GM12878 (cell line): ENCODE measurements around the gene SLIT1. TPM values are rescaled to one million over a fixed set of nuclear protein-coding genes. Genes with fewer than 3 reads are reported as not detected.

Source experiments
- ATAC-seq: fragments of 200-7000 bp; cut with Tn5 transposase; 3 replicates; pipeline ENCODE4 v1.9.1; 2020; ENCODE audit warnings: mild to moderate bottlenecking, moderate library complexity
- BruUV-seq: library from RNA; stranded (reverse); fragments of 400-500 nt; replicated peaks from 2 replicates; lab custom pipeline; 2021; lab: Mats Ljungman, UMichigan
- CTCF ChIA-PET: fragments of 300-600 bp; sonication (Branson Sonifier 250); formaldehyde crosslinking; extraction: SDS; loops from one replicate; lab custom pipeline; 2021; ENCODE audit warnings: inconsistent platforms; lab: Yijun Ruan, JAX
- POLR2A ChIA-PET: fragments of 350-600 bp; formaldehyde crosslinking; extraction: SDS; loops from one replicate; lab custom pipeline; 2021; ENCODE audit warnings: inconsistent platforms; lab: Charles Lee
- RAD21 ChIA-PET: fragments of 300-600 bp; sonication (Branson Sonifier 250); formaldehyde crosslinking; loops from one replicate; lab custom pipeline; 2023; ENCODE audit warnings: antibody characterized with exemption; ENCODE audit not compliant: unreplicated experiment; lab: Charles Lee
- SMC1A ChIA-PET: fragments of 300-600 bp; sonication (Branson Sonifier 250); formaldehyde crosslinking; loops from one replicate; lab custom pipeline; 2023; ENCODE audit not compliant: unreplicated experiment, uncharacterized antibody; lab: Charles Lee
- DNase-seq: peaks from one replicate; pipeline ENCODE4 v3.0.0-alpha.2; 2011; ENCODE audit warnings: low read depth, low spot score
- FAIRE-seq: peaks from 3 replicates; lab custom pipeline; 2011; peaks lifted over from hg19 to GRCh38; lab: Jason Lieb, UNC
- H2AFZ ChIP-seq: 2 replicates; pipeline ENCODE4 v1.6.0; 2011; ENCODE audit warnings: low read depth, low read length, control low read depth; ENCODE audit not compliant: control insufficient read depth
- H3K27ac ChIP-seq: 2 replicates; pipeline ENCODE4 v1.5.1; 2011; ENCODE audit warnings: control low read depth; ENCODE audit not compliant: control insufficient read depth, insufficient read depth
- H3K27me3 ChIP-seq, 2 experiments: replicated peaks in 1 of 2; 2 replicates each; pipeline versions ENCODE4 v1.6.0 to v1.6.1; 2011; ENCODE audit warnings: low read length in 1 of 2; ENCODE audit not compliant: control insufficient read depth in 2 of 2, insufficient read depth in 2 of 2
- H3K36me3 ChIP-seq, 2 experiments: 2 replicates each; pipeline ENCODE4 v1.5.1; 2011; ENCODE audit warnings: low read length in 1 of 2; ENCODE audit not compliant: control insufficient read depth in 2 of 2, insufficient read depth in 2 of 2
- H3K4me1 ChIP-seq: 2 replicates; pipeline ENCODE4 v1.6.1; 2011; ENCODE audit warnings: mild to moderate bottlenecking, low read length, moderate library complexity, mixed read lengths; ENCODE audit not compliant: control insufficient read depth, insufficient read depth
- H3K4me2 ChIP-seq: 2 replicates; pipeline ENCODE4 v1.6.0; 2011; ENCODE audit warnings: control low read depth; ENCODE audit not compliant: control insufficient read depth, insufficient read depth
- H3K4me3 ChIP-seq: fragments of 200-600 bp; sonication (generic); 2 replicates; pipeline ENCODE4 v1.5.1; 2016
- H3K79me2 ChIP-seq: 2 replicates; pipeline ENCODE4 v1.6.0; 2011; ENCODE audit warnings: low read length; ENCODE audit not compliant: control insufficient read depth, insufficient read depth
- H3K9ac ChIP-seq: 2 replicates; pipeline ENCODE4 v1.8.0; 2011; ENCODE audit warnings: low read length, control low read depth, mixed read lengths; ENCODE audit not compliant: control insufficient read depth, insufficient read depth
- H3K9me3 ChIP-seq: replicated peaks from 3 replicates; pipeline ENCODE4 v1.5.1; 2011; ENCODE audit warnings: mild to moderate bottlenecking, low read length; ENCODE audit not compliant: control insufficient read depth, insufficient read depth
- H4K20me1 ChIP-seq: 2 replicates; pipeline ENCODE4 v1.6.0; 2011; ENCODE audit not compliant: control insufficient read depth, insufficient read depth
- BCL11A ChIP-seq: IDR thresholded peaks from 2 replicates; pipeline ENCODE4 v1.6.1; 2011; ENCODE audit warnings: low read depth, low read length
- CHD2 ChIP-seq: IDR thresholded peaks from 2 replicates; pipeline ENCODE4 v1.6.1; 2011; ENCODE audit warnings: low read depth, low read length, improper control_type of control experiment, borderline replicate concordance
- CREB1 ChIP-seq: IDR thresholded peaks from 2 replicates; pipeline ENCODE4 v1.6.1; 2012; ENCODE audit warnings: low read depth, mild to moderate bottlenecking, inconsistent platforms
- LARP7 ChIP-seq: fragments of 450-650 bp; IDR thresholded peaks from 2 replicates; pipeline ENCODE4 v1.6.1; 2017; ENCODE audit warnings: mild to moderate bottlenecking
- MTA2 ChIP-seq: fragments of 450-650 bp; IDR thresholded peaks from 2 replicates; pipeline ENCODE4 v1.6.1; 2016; ENCODE audit warnings: low read depth, mild to moderate bottlenecking, moderate library complexity
- MYC ChIP-seq: IDR thresholded peaks from 2 replicates; pipeline ENCODE4 v1.6.1; 2011; ENCODE audit warnings: mild to moderate bottlenecking, low read length, moderate library complexity, inconsistent platforms; ENCODE audit not compliant: insufficient read depth, insufficient replicate concordance, insufficient read length, severe bottlenecking
- NFIC ChIP-seq: IDR thresholded peaks from 2 replicates; pipeline ENCODE4 v1.6.1; 2012; ENCODE audit warnings: low read depth, mild to moderate bottlenecking, inconsistent platforms, low read length, moderate library complexity
- NR2C1 ChIP-seq: fragments of 450-650 bp; IDR thresholded peaks from 2 replicates; pipeline ENCODE4 v1.6.1; 2017; ENCODE audit warnings: antibody characterized with exemption, mild to moderate bottlenecking, moderate library complexity
- SRF ChIP-seq, 2 experiments: IDR thresholded peaks; 2 replicates each; pipeline ENCODE4 v1.6.1; 2011; ENCODE audit warnings: low read depth in 2 of 2, low read length in 2 of 2, mild to moderate bottlenecking in 1 of 2, moderate library complexity in 1 of 2
- STAT1 ChIP-seq: fragments of 450-650 bp; conservative IDR thresholded peaks from 2 replicates; pipeline ENCODE4 v1.6.1; 2014; ENCODE audit warnings: antibody characterized with exemption, mild to moderate bottlenecking
- TCF3 ChIP-seq: IDR thresholded peaks from 2 replicates; pipeline ENCODE4 v1.6.1; 2012; ENCODE audit warnings: low read depth, mild to moderate bottlenecking, low read length, borderline replicate concordance; ENCODE audit not compliant: insufficient read depth
- YY1 ChIP-seq: IDR thresholded peaks from 2 replicates; pipeline ENCODE4 v1.6.1; 2011; ENCODE audit warnings: low read depth, mild to moderate bottlenecking, low read length
- WGBS: methylation state at CpG from one replicate; pipeline ENCODE4 v1.1.6; 2016; ENCODE audit warnings: low lambda C conversion rate; ENCODE audit not compliant: insufficient replicate concordance, insufficient coverage; ENCODE audit errors: missing lambda C conversion rate; 5-methylcytosine and 5-hydroxymethylcytosine counted together
- in situ Hi-C: fragments of 300-500 bp; cut with MboI; formaldehyde crosslinking; loops from 9 replicates; pipeline ENCODE4 v1.14.3; 2018; ENCODE audit warnings: mixed read lengths
- intact Hi-C: fragments of 100-400 bp; cut with micrococcal nuclease; formaldehyde crosslinking; loops from one replicate; pipeline ENCODE4 v1.14.2; 2022; ENCODE audit not compliant: unreplicated experiment
- polyA plus RNA-seq, 11 experiments: library from polyadenylated mRNA; depleted of rRNA in 4 of 11; unstranded in 6 of 11; stranded (reverse) in 5 of 11; fragments of >200 nt; fragmentation: Nextera tagmentation in 4 of 11; fragmentation: Illumina TruSeq in 1 of 11; extraction: Ambion mirVana in 4 of 11; extraction: Trizol in 1 of 11; gene quantifications; 1 replicate in 1 of 11; 2 replicates in 10 of 11; pipeline versions ENCODE4 v1.2.1 to v1.2.3, GENCODE V29; 2011 to 2016; ENCODE audit warnings: inconsistent platforms in 2 of 11, missing spikeins in 2 of 11, low read depth in 1 of 11
- total RNA-seq, 4 experiments: library from RNA; depleted of rRNA in 3 of 4; stranded (reverse); fragments of >200 nt in 3 of 4; fragmentation: Illumina TruSeq in 1 of 4; extraction: Trizol in 1 of 4; gene quantifications; 2 replicates each; pipeline versions ENCODE4 v1.2.1 to v1.2.3, GENCODE V29; 2013 to 2021
- TF ChIP-seq, protein P1 (sequence below): IDR thresholded peaks from 2 replicates; pipeline ENCODE4 v1.6.1; 2012; ENCODE audit warnings: low read depth, low read length, improper control_type of control experiment
- TF ChIP-seq, protein P2 (sequence below): fragments of 450-650 bp; IDR thresholded peaks from 2 replicates; pipeline ENCODE4 v1.6.1; 2017; ENCODE audit warnings: mild to moderate bottlenecking, low read depth, inconsistent platforms; ENCODE audit not compliant: poor library complexity, severe bottlenecking
- TF ChIP-seq, protein P3 (sequence below): fragments of 450-650 bp; IDR thresholded peaks from 2 replicates; pipeline ENCODE4 v1.6.1; 2016; ENCODE audit warnings: mild to moderate bottlenecking, moderate library complexity, borderline replicate concordance
- TF ChIP-seq, protein P4 (sequence below): fragments of 450-650 bp; conservative IDR thresholded peaks from 2 replicates; pipeline ENCODE4 v1.6.1; 2017; ENCODE audit warnings: mild to moderate bottlenecking, moderate library complexity

The SLIT1 gene
- total and polyA plus RNA-seq, 10 of the 15 experiments (the other 5 are each of a cell fraction or from before 2014, with no cell fraction given): 0.04 to 0.19 (median 0.06) TPM; not detected in 4

DNA sequence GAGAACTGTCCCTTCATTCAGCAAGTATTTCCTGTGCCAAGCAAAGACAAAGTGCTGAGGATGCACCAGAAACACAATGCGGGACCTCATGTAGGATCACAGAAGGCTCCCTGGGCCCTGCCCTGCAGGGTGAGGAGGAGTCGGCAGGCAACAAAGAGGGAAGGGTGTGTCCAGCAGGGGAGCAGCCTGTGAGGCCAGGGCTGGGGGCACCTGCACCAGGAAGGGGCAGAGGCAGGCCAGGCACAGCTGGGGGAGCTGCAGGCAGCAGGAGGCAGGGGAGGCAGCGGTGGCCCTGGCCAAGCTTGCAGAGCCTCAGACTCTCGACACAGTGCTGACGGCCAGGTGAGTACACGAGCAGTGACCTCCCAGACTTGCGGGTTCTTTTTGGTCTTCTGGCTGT, 123.3 kb downstream of the SLIT1 start:
- DNase-seq (no peak), FAIRE-seq (no peak), ATAC-seq (no peak)
- Histone ChIP-seq H4K20me1 (no peaks in the 10 kb centered on the region), H3K79me2 (no peaks in the 10 kb centered on the region), H3K27me3 (0 out of 4 replicates have a peak, but pooled peaks cover 0 to 2% of the 10 kb centered on the region in 2 experiments), H3K4me2 (no peak overlapping the region), H3K27ac (no peak overlapping the region), H3K4me1 (no peaks in the 10 kb centered on the region), H3K9ac (no peak overlapping the region), H3K4me3 (no peak overlapping the region), H3K36me3 (no peaks in the 10 kb centered on the region), H2AFZ (no peak overlapping the region), H3K9me3 (no peaks in the 10 kb centered on the region)
- intact Hi-C loops: no loop called here
- SMC1A ChIA-PET: no interaction called here
- RAD21 ChIA-PET: no interaction called here
- in situ Hi-C loops: no loop called here
- POLR2A ChIA-PET: no interaction called here
- no TSS peak for BruUV-seq
- CTCF ChIA-PET: no interaction called here
- 69% methylated on average over 7 of the region's 7 CpGs for WGBS
- TF ChIP-seq STAT1 (no peak), CREB1 (no peak), YY1 (no peak), LARP7 (no peak), SRF (IDR thresholded peaks at IDR 0.05; ENCODE audit: low read depth in 2 of 2, low read length in 2 of 2) (no peak), NFIC (no peak), MYC (no peak), TCF3 (no peak), CHD2 (no peak), MTA2 (no peak), NR2C1 (no peak), BCL11A (no peak)
- TF ChIP-seq, protein P1, sequence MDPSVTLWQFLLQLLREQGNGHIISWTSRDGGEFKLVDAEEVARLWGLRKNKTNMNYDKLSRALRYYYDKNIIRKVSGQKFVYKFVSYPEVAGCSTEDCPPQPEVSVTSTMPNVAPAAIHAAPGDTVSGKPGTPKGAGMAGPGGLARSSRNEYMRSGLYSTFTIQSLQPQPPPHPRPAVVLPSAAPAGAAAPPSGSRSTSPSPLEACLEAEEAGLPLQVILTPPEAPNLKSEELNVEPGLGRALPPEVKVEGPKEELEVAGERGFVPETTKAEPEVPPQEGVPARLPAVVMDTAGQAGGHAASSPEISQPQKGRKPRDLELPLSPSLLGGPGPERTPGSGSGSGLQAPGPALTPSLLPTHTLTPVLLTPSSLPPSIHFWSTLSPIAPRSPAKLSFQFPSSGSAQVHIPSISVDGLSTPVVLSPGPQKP: no peak
- TF ChIP-seq, protein P2, sequence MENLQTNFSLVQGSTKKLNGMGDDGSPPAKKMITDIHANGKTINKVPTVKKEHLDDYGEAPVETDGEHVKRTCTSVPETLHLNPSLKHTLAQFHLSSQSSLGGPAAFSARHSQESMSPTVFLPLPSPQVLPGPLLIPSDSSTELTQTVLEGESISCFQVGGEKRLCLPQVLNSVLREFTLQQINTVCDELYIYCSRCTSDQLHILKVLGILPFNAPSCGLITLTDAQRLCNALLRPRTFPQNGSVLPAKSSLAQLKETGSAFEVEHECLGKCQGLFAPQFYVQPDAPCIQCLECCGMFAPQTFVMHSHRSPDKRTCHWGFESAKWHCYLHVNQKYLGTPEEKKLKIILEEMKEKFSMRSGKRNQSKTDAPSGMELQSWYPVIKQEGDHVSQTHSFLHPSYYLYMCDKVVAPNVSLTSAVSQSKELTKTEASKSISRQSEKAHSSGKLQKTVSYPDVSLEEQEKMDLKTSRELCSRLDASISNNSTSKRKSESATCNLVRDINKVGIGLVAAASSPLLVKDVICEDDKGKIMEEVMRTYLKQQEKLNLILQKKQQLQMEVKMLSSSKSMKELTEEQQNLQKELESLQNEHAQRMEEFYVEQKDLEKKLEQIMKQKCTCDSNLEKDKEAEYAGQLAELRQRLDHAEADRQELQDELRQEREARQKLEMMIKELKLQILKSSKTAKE: no peak
- TF ChIP-seq, protein P3, sequence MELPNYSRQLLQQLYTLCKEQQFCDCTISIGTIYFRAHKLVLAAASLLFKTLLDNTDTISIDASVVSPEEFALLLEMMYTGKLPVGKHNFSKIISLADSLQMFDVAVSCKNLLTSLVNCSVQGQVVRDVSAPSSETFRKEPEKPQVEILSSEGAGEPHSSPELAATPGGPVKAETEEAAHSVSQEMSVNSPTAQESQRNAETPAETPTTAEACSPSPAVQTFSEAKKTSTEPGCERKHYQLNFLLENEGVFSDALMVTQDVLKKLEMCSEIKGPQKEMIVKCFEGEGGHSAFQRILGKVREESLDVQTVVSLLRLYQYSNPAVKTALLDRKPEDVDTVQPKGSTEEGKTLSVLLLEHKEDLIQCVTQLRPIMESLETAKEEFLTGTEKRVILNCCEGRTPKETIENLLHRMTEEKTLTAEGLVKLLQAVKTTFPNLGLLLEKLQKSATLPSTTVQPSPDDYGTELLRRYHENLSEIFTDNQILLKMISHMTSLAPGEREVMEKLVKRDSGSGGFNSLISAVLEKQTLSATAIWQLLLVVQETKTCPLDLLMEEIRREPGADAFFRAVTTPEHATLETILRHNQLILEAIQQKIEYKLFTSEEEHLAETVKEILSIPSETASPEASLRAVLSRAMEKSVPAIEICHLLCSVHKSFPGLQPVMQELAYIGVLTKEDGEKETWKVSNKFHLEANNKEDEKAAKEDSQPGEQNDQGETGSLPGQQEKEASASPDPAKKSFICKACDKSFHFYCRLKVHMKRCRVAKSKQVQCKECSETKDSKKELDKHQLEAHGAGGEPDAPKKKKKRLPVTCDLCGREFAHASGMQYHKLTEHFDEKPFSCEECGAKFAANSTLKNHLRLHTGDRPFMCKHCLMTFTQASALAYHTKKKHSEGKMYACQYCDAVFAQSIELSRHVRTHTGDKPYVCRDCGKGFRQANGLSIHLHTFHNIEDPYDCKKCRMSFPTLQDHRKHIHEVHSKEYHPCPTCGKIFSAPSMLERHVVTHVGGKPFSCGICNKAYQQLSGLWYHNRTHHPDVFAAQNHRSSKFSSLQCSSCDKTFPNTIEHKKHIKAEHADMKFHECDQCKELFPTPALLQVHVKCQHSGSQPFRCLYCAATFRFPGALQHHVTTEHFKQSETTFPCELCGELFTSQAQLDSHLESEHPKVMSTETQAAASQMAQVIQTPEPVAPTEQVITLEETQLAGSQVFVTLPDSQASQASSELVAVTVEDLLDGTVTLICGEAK: no peak
- TF ChIP-seq, protein P4, sequence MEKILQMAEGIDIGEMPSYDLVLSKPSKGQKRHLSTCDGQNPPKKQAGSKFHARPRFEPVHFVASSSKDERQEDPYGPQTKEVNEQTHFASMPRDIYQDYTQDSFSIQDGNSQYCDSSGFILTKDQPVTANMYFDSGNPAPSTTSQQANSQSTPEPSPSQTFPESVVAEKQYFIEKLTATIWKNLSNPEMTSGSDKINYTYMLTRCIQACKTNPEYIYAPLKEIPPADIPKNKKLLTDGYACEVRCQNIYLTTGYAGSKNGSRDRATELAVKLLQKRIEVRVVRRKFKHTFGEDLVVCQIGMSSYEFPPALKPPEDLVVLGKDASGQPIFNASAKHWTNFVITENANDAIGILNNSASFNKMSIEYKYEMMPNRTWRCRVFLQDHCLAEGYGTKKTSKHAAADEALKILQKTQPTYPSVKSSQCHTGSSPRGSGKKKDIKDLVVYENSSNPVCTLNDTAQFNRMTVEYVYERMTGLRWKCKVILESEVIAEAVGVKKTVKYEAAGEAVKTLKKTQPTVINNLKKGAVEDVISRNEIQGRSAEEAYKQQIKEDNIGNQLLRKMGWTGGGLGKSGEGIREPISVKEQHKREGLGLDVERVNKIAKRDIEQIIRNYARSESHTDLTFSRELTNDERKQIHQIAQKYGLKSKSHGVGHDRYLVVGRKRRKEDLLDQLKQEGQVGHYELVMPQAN: no peak
